Keratinocyte (primary cell): ENCODE measurements around the gene KRT78. TPM values are rescaled to one million over a fixed set of nuclear protein-coding genes. Genes with fewer than 3 reads are reported as not detected.

Experiments
- DNase-seq: peaks from one replicate; pipeline ENCODE4 v3.0.0-alpha.2; 2011; ENCODE audit warnings: low read depth, missing footprints, low spot score
- FAIRE-seq: peaks from 2 replicates; lab custom pipeline; 2011; peaks lifted over from hg19 to GRCh38; lab: Jason Lieb, UNC
- H2AFZ ChIP-seq: 2 replicates; pipeline ENCODE4 v1.6.0; 2012; ENCODE audit warnings: low read length, control low read depth, inconsistent platforms; ENCODE audit not compliant: control insufficient read depth
- H3K27ac ChIP-seq: 2 replicates; pipeline ENCODE4 v1.5.1; 2011; ENCODE audit warnings: low read length; ENCODE audit not compliant: control insufficient read depth, insufficient read depth
- H3K27me3 ChIP-seq: 3 replicates; pipeline ENCODE4 v1.6.0; 2011; ENCODE audit warnings: low read length; ENCODE audit not compliant: control insufficient read depth, insufficient read depth; ENCODE audit errors: extremely low read depth
- H3K36me3 ChIP-seq, 2 experiments: 2 replicates in 1 of 2; 3 replicates in 1 of 2; pipeline ENCODE4 v1.5.1; 2011; ENCODE audit warnings: low read length in 2 of 2, mild to moderate bottlenecking in 1 of 2; ENCODE audit not compliant: control insufficient read depth in 2 of 2, insufficient read depth in 2 of 2; ENCODE audit errors: extremely low read depth in 1 of 2
- H3K4me1 ChIP-seq: 3 replicates; pipeline ENCODE4 v1.5.1; 2011; ENCODE audit warnings: low read length; ENCODE audit not compliant: control insufficient read depth, insufficient read depth; ENCODE audit errors: extremely low read depth
- H3K4me2 ChIP-seq: 3 replicates; pipeline ENCODE4 v1.6.0; 2011; ENCODE audit warnings: low read depth, low read length; ENCODE audit not compliant: control insufficient read depth, insufficient read depth; ENCODE audit errors: extremely low read depth
- H3K4me3 ChIP-seq, 3 experiments: fragments of 200-600 bp in 1 of 3; sonication (generic) in 1 of 3; 2 replicates in 2 of 3; 3 replicates in 1 of 3; pipeline ENCODE4 v1.5.1; 2011 to 2016; ENCODE audit warnings: low read length in 3 of 3, mild to moderate bottlenecking in 3 of 3, control low read depth in 2 of 3, inconsistent platforms in 1 of 3, low read depth in 1 of 3, mixed read lengths in 1 of 3, mixed run types in 1 of 3, moderate library complexity in 1 of 3; ENCODE audit not compliant: control insufficient read depth in 2 of 3, insufficient read depth in 2 of 3; ENCODE audit errors: extremely low read depth in 1 of 3
- H3K79me2 ChIP-seq: 2 replicates; pipeline ENCODE4 v1.6.0; 2012; ENCODE audit warnings: low read length; ENCODE audit not compliant: control insufficient read depth, insufficient read depth
- H3K9ac ChIP-seq: 3 replicates; pipeline ENCODE4 v1.6.0; 2011; ENCODE audit warnings: low read length; ENCODE audit not compliant: control insufficient read depth, insufficient read depth; ENCODE audit errors: extremely low read depth
- H3K9me1 ChIP-seq: 3 replicates; pipeline ENCODE4 v1.6.0; 2011; ENCODE audit warnings: low read length; ENCODE audit not compliant: control insufficient read depth, insufficient read depth; ENCODE audit errors: extremely low read depth
- H3K9me3 ChIP-seq: 2 replicates; pipeline ENCODE4 v1.5.1; 2012; ENCODE audit warnings: low read depth, low read length; ENCODE audit not compliant: control insufficient read depth
- H4K20me1 ChIP-seq: 3 replicates; pipeline ENCODE4 v1.6.0; 2011; ENCODE audit warnings: low read length; ENCODE audit not compliant: control insufficient read depth, insufficient read depth; ENCODE audit errors: extremely low read depth
- CTCF ChIP-seq, 3 experiments: IDR thresholded peaks in 1 of 3; conservative IDR thresholded peaks in 1 of 3; optimal IDR thresholded peaks in 1 of 3; 2 replicates in 2 of 3; 3 replicates in 1 of 3; pipeline versions ENCODE3 to v1.5.1; 2011; ENCODE audit warnings: low read length in 3 of 3, mild to moderate bottlenecking in 3 of 3, moderate library complexity in 2 of 3, control low read depth in 1 of 3, inconsistent platforms in 1 of 3; ENCODE audit not compliant: insufficient read depth in 2 of 3; ENCODE audit errors: extremely low read depth in 1 of 3
- EZH2 ChIP-seq: IDR thresholded peaks from one replicate; pipeline ENCODE4 v1.6.1; 2012; ENCODE audit warnings: inconsistent platforms, mild to moderate bottlenecking, low read length, moderate library complexity
- dilution Hi-C: fragments of 300-500 bp; cut with MboI; formaldehyde crosslinking; loops from one replicate; pipeline ENCODE4 v1.7.0; 2020; ENCODE audit warnings: low sequenced_read_pairs; ENCODE audit not compliant: extremely low pct_ligation_motif_present
- polyA plus RNA-seq, 5 experiments: library from polyadenylated mRNA; depleted of rRNA in 3 of 5; stranded (reverse) in 3 of 5; stranded (forward) in 1 of 5; unstranded in 1 of 5; fragments of >200 nt; gene quantifications; 1 replicate in 1 of 5; 2 replicates in 3 of 5; 3 replicates in 1 of 5; pipeline versions ENCODE4 v1.2.1 to v1.2.3, GENCODE V29; 2011 to 2012; ENCODE audit warnings: missing spikeins in 2 of 5, low read depth in 1 of 5, low replicate concordance in 1 of 5

KRT78 gene
- polyA plus RNA-seq, 1 donor (not counting 4 experiments of a cell fraction or from before 2014, with no cell fraction given), result 0.96 TPM

GRCh38 chr12:52871291-52872039 lies 22.7 kb upstream of the KRT78 start:
- H3K79me2 ChIP-seq, result no peaks in the 10 kb centered on the region
- H3K4me2 ChIP-seq, result peak overlapping the region; percentile 76
- no peaks in the 10 kb centered on the region for H3K27me3 ChIP-seq
- H3K4me1 ChIP-seq, result peaks cover 86% of the 10 kb centered on the region
- H4K20me1 ChIP-seq, result no peaks in the 10 kb centered on the region
- no peaks in the 10 kb centered on the region for H3K9me3 ChIP-seq
- no peak overlapping the region for H2AFZ ChIP-seq
- no peaks in the 10 kb centered on the region for H3K9me1 ChIP-seq
- peak overlapping the region; percentile 99 for H3K27ac ChIP-seq
- peak overlapping the region in 2 of 3 experiments; percentile 11 to 36 for H3K4me3 ChIP-seq
- TF ChIP-seq EZH2 (no peak), CTCF (optimal IDR thresholded peaks at IDR 0.05 in 1 of 3, IDR thresholded peaks at IDR 0.05 in 1 of 3, conservative IDR thresholded peaks at IDR 0.05 in 1 of 3; ENCODE audit: extremely low read depth in 1 of 3, insufficient read depth in 2 of 3, low read length in 3 of 3) (no peak)
- no peaks in the 10 kb centered on the region for H3K36me3 ChIP-seq
- dilution Hi-C loops, result no loop called here
- peak overlapping the region; percentile 96 for H3K9ac ChIP-seq
- FAIRE-seq (peak; percentile 69), DNase-seq (no peak)

- FAIRE-seq, result no peak
Observed at GRCh38 chr12:52870361-52871290, 21.8 kb upstream of the KRT78 start.

More at GRCh38 chr12:52870361-52871290, 21.8 kb upstream of the KRT78 start:
- dilution Hi-C loops, result no loop called here
- peaks cover 79% of the 10 kb centered on the region for H3K4me1 ChIP-seq
- no peak overlapping the region for H2AFZ ChIP-seq
- no peak for DNase-seq
- peak overlapping the region; percentile 96 for H3K9ac ChIP-seq
- peak overlapping the region in 2 of 3 experiments; percentile 36 to 46 for H3K4me3 ChIP-seq
- no peaks in the 10 kb centered on the region for H3K79me2 ChIP-seq
- no peaks in the 10 kb centered on the region for H3K9me1 ChIP-seq
- H3K27me3 ChIP-seq, result no peaks in the 10 kb centered on the region
- no peaks in the 10 kb centered on the region for H3K36me3 ChIP-seq
- H3K27ac ChIP-seq, result peak overlapping the region; percentile 99
- no peak for TF ChIP-seq EZH2
- TF ChIP-seq CTCF (optimal IDR thresholded peaks at IDR 0.05 in 1 of 3, IDR thresholded peaks at IDR 0.05 in 1 of 3, conservative IDR thresholded peaks at IDR 0.05 in 1 of 3; ENCODE audit: extremely low read depth in 1 of 3, insufficient read depth in 2 of 3, low read length in 3 of 3), result peak in 2 of 3 experiments; percentile 81 to 92
- no peaks in the 10 kb centered on the region for H4K20me1 ChIP-seq
- peak overlapping the region; percentile 76 for H3K4me2 ChIP-seq
- H3K9me3 ChIP-seq, result no peaks in the 10 kb centered on the region
